GM12878 (cell line): ENCODE measurements around the gene ZFP90. TPM values are rescaled to one million over a fixed set of nuclear protein-coding genes. Genes with fewer than 3 reads are reported as not detected.

ENCODE experiments used
- ATAC-seq: fragments of 200-7000 bp; cut with Tn5 transposase; 3 replicates; pipeline ENCODE4 v1.9.1; 2020; ENCODE audit warnings: mild to moderate bottlenecking, moderate library complexity
- BruUV-seq: library from RNA; stranded (reverse); fragments of 400-500 nt; replicated peaks from 2 replicates; lab custom pipeline; 2021; lab: Mats Ljungman, UMichigan
- CTCF ChIA-PET: fragments of 300-600 bp; sonication (Branson Sonifier 250); formaldehyde crosslinking; extraction: SDS; loops from one replicate; lab custom pipeline; 2021; ENCODE audit warnings: inconsistent platforms; lab: Yijun Ruan, JAX
- POLR2A ChIA-PET: fragments of 350-600 bp; formaldehyde crosslinking; extraction: SDS; loops from one replicate; lab custom pipeline; 2021; ENCODE audit warnings: inconsistent platforms; lab: Charles Lee
- RAD21 ChIA-PET: fragments of 300-600 bp; sonication (Branson Sonifier 250); formaldehyde crosslinking; loops from one replicate; lab custom pipeline; 2023; ENCODE audit warnings: antibody characterized with exemption; ENCODE audit not compliant: unreplicated experiment; lab: Charles Lee
- SMC1A ChIA-PET: fragments of 300-600 bp; sonication (Branson Sonifier 250); formaldehyde crosslinking; loops from one replicate; lab custom pipeline; 2023; ENCODE audit not compliant: unreplicated experiment, uncharacterized antibody; lab: Charles Lee
- DNase-seq: peaks from one replicate; pipeline ENCODE4 v3.0.0-alpha.2; 2011; ENCODE audit warnings: low read depth, low spot score
- FAIRE-seq: peaks from 3 replicates; lab custom pipeline; 2011; peaks lifted over from hg19 to GRCh38; lab: Jason Lieb, UNC
- H2AFZ ChIP-seq: 2 replicates; pipeline ENCODE4 v1.6.0; 2011; ENCODE audit warnings: low read depth, low read length, control low read depth; ENCODE audit not compliant: control insufficient read depth
- H3K27ac ChIP-seq: 2 replicates; pipeline ENCODE4 v1.5.1; 2011; ENCODE audit warnings: control low read depth; ENCODE audit not compliant: control insufficient read depth, insufficient read depth
- H3K27me3 ChIP-seq, 2 experiments: replicated peaks in 1 of 2; 2 replicates each; pipeline versions ENCODE4 v1.6.0 to v1.6.1; 2011; ENCODE audit warnings: low read length in 1 of 2; ENCODE audit not compliant: control insufficient read depth in 2 of 2, insufficient read depth in 2 of 2
- H3K36me3 ChIP-seq, 2 experiments: 2 replicates each; pipeline ENCODE4 v1.5.1; 2011; ENCODE audit warnings: low read length in 1 of 2; ENCODE audit not compliant: control insufficient read depth in 2 of 2, insufficient read depth in 2 of 2
- H3K4me1 ChIP-seq: 2 replicates; pipeline ENCODE4 v1.6.1; 2011; ENCODE audit warnings: mild to moderate bottlenecking, low read length, moderate library complexity, mixed read lengths; ENCODE audit not compliant: control insufficient read depth, insufficient read depth
- H3K4me2 ChIP-seq: 2 replicates; pipeline ENCODE4 v1.6.0; 2011; ENCODE audit warnings: control low read depth; ENCODE audit not compliant: control insufficient read depth, insufficient read depth
- H3K4me3 ChIP-seq: fragments of 200-600 bp; sonication (generic); 2 replicates; pipeline ENCODE4 v1.5.1; 2016
- H3K79me2 ChIP-seq: 2 replicates; pipeline ENCODE4 v1.6.0; 2011; ENCODE audit warnings: low read length; ENCODE audit not compliant: control insufficient read depth, insufficient read depth
- H3K9ac ChIP-seq: 2 replicates; pipeline ENCODE4 v1.8.0; 2011; ENCODE audit warnings: low read length, control low read depth, mixed read lengths; ENCODE audit not compliant: control insufficient read depth, insufficient read depth
- H3K9me3 ChIP-seq: replicated peaks from 3 replicates; pipeline ENCODE4 v1.5.1; 2011; ENCODE audit warnings: mild to moderate bottlenecking, low read length; ENCODE audit not compliant: control insufficient read depth, insufficient read depth
- H4K20me1 ChIP-seq: 2 replicates; pipeline ENCODE4 v1.6.0; 2011; ENCODE audit not compliant: control insufficient read depth, insufficient read depth
- CREM ChIP-seq: IDR thresholded peaks from 2 replicates; pipeline ENCODE4 v1.6.1; 2014; ENCODE audit warnings: antibody characterized with exemption, low read depth
- EGR1 ChIP-seq, 2 experiments: IDR thresholded peaks; 1 replicate in 1 of 2; 2 replicates in 1 of 2; pipeline ENCODE4 v1.6.1; 2011 to 2012; ENCODE audit warnings: low read depth in 2 of 2, low read length in 2 of 2, borderline replicate concordance in 1 of 2, mild to moderate bottlenecking in 1 of 2, moderate library complexity in 1 of 2
- ETV6 ChIP-seq, 2 experiments: fragments of 450-650 bp in 1 of 2; IDR thresholded peaks in 1 of 2; conservative IDR thresholded peaks in 1 of 2; 2 replicates each; pipeline ENCODE4 v1.6.1; 2014; ENCODE audit warnings: antibody characterized with exemption in 1 of 2, borderline replicate concordance in 1 of 2, low read depth in 1 of 2, mild to moderate bottlenecking in 1 of 2, moderate library complexity in 1 of 2
- KAT2A ChIP-seq: conservative IDR thresholded peaks from 2 replicates; pipeline ENCODE4 v1.6.1; 2011; ENCODE audit warnings: low read depth, low read length; ENCODE audit not compliant: control insufficient read depth
- MYC ChIP-seq: IDR thresholded peaks from 2 replicates; pipeline ENCODE4 v1.6.1; 2011; ENCODE audit warnings: mild to moderate bottlenecking, low read length, moderate library complexity, inconsistent platforms; ENCODE audit not compliant: insufficient read depth, insufficient replicate concordance, insufficient read length, severe bottlenecking
- NBN ChIP-seq: fragments of 450-650 bp; IDR thresholded peaks from 2 replicates; pipeline ENCODE4 v1.6.1; 2016
- POLR2AphosphoS2 ChIP-seq: IDR thresholded peaks from 2 replicates; pipeline ENCODE4 v1.6.1; 2011; ENCODE audit warnings: low read depth, mild to moderate bottlenecking, low read length, improper control_type of control experiment, moderate library complexity
- SP1 ChIP-seq: IDR thresholded peaks from one replicate; pipeline ENCODE4 v1.6.1; 2011; ENCODE audit warnings: low read depth, low read length
- SREBF1 ChIP-seq: IDR thresholded peaks from 2 replicates; pipeline ENCODE4 v1.6.1; 2012; ENCODE audit warnings: mild to moderate bottlenecking, low read length
- WRNIP1 ChIP-seq: IDR thresholded peaks from 2 replicates; pipeline ENCODE4 v1.6.1; 2011; ENCODE audit warnings: low read depth, low read length, improper control_type of control experiment, borderline replicate concordance
- YBX1 ChIP-seq: fragments of 450-650 bp; IDR thresholded peaks from 2 replicates; pipeline ENCODE4 v1.6.1; 2016; ENCODE audit warnings: antibody characterized with exemption
- ZNF274 ChIP-seq: IDR thresholded peaks from one replicate; pipeline ENCODE4 v1.8.0; 2011; ENCODE audit not compliant: insufficient read length, insufficient read depth
- ZSCAN29 ChIP-seq: fragments of 450-650 bp; IDR thresholded peaks from 2 replicates; pipeline ENCODE4 v1.6.1; 2017; ENCODE audit warnings: mild to moderate bottlenecking, moderate library complexity
- WGBS: methylation state at CpG from one replicate; pipeline ENCODE4 v1.1.6; 2016; ENCODE audit warnings: low lambda C conversion rate; ENCODE audit not compliant: insufficient replicate concordance, insufficient coverage; ENCODE audit errors: missing lambda C conversion rate; 5-methylcytosine and 5-hydroxymethylcytosine counted together
- in situ Hi-C: fragments of 300-500 bp; cut with MboI; formaldehyde crosslinking; loops from 9 replicates; pipeline ENCODE4 v1.14.3; 2018; ENCODE audit warnings: mixed read lengths
- intact Hi-C: fragments of 100-400 bp; cut with micrococcal nuclease; formaldehyde crosslinking; loops from one replicate; pipeline ENCODE4 v1.14.2; 2022; ENCODE audit not compliant: unreplicated experiment
- polyA plus RNA-seq, 11 experiments: library from polyadenylated mRNA; depleted of rRNA in 4 of 11; unstranded in 6 of 11; stranded (reverse) in 5 of 11; fragments of >200 nt; fragmentation: Nextera tagmentation in 4 of 11; fragmentation: Illumina TruSeq in 1 of 11; extraction: Ambion mirVana in 4 of 11; extraction: Trizol in 1 of 11; gene quantifications; 1 replicate in 1 of 11; 2 replicates in 10 of 11; pipeline versions ENCODE4 v1.2.1 to v1.2.3, GENCODE V29; 2011 to 2016; ENCODE audit warnings: inconsistent platforms in 2 of 11, missing spikeins in 2 of 11, low read depth in 1 of 11
- total RNA-seq, 4 experiments: library from RNA; depleted of rRNA in 3 of 4; stranded (reverse); fragments of >200 nt in 3 of 4; fragmentation: Illumina TruSeq in 1 of 4; extraction: Trizol in 1 of 4; gene quantifications; 2 replicates each; pipeline versions ENCODE4 v1.2.1 to v1.2.3, GENCODE V29; 2013 to 2021
- TF ChIP-seq, protein P1 (sequence below): IDR thresholded peaks from 2 replicates; pipeline ENCODE4 v1.6.1; 2012; ENCODE audit warnings: improper control_type of control experiment, low read depth, low read length; ENCODE audit not compliant: insufficient replicate concordance
- TF ChIP-seq, protein P2 (sequence below): fragments of 450-650 bp; formaldehyde crosslinking; IDR thresholded peaks from 2 replicates; pipeline ENCODE4 v1.5.0; 2022; ENCODE audit warnings: mild to moderate bottlenecking, missing genetic modification characterization
- TF ChIP-seq, protein P3 (sequence below): IDR thresholded peaks from 2 replicates; pipeline ENCODE4 v1.6.1; 2012; ENCODE audit warnings: low read depth, low read length, improper control_type of control experiment

The ZFP90 gene
- total and polyA plus RNA-seq, 10 of the 15 experiments (the other 5 are each of a cell fraction or from before 2014, with no cell fraction given) = 3.3 to 20.0 (median 15.4) TPM

DNA sequence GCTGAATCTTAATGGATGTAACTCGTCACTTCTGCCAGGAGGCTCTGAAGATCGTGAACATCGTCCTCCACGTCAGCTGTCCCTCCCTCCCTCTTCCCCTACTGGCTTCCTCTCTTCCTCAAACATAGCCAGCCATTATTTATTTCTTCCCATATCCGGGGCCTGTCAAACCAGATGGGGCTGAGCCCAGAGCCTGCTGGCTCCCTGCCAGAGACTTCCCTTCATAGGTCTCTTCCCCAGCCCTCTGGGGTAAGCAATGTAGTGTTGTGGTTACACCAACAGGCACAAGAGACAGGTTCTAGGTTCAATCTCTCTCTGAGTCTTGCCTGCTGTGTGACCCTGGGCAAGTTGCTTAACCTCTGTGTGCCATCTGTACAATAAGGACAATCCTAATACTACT, 40.1 kb upstream of the ZFP90 start:
- Histone ChIP-seq H3K36me3 (no peaks in the 10 kb centered on the region), H4K20me1 (no peaks in the 10 kb centered on the region), H3K4me3 (no peak overlapping the region), H3K27me3 (no peaks in the 10 kb centered on the region; a peak in 2 of 4 replicates), H3K27ac (no peak overlapping the region), H2AFZ (no peak overlapping the region), H3K4me2 (no peak overlapping the region), H3K4me1 (no peaks in the 10 kb centered on the region), H3K9me3 (no peaks in the 10 kb centered on the region; the same call in 2 of the 3 replicates), H3K79me2 (no peaks in the 10 kb centered on the region), H3K9ac (no peak overlapping the region)
- ChIA-PET POLR2A (no interaction called here), CTCF (interaction anchor here (0.6 kb wide), 1 partner anchor 472 kb away, joined by 3 read pairs; no protein-coding TSS in a partner anchor), RAD21 (no interaction called here), SMC1A (no interaction called here)
- ATAC-seq (no peak), DNase-seq (no peak), FAIRE-seq (no peak)
- no TSS peak for BruUV-seq
- intact Hi-C loops (no loop called here), in situ Hi-C loops (no loop called here)
- WGBS = 0% methylated on average over 5 of the region's 5 CpGs
- TF ChIP-seq WRNIP1 (no peak), ZSCAN29 (no peak), SP1 (no peak), MYC (no peak), SREBF1 (no peak), ETV6 (conservative IDR thresholded peaks at IDR 0.05 in 1 of 2, IDR thresholded peaks at IDR 0.05 in 1 of 2; ENCODE audit: borderline replicate concordance in 1 of 2, low read depth in 1 of 2) (no peak), POLR2AphosphoS2 (no peak), NBN (no peak), ZNF274 (no peak), EGR1 (IDR thresholded peaks at IDR 0.05; ENCODE audit: borderline replicate concordance in 1 of 2, low read depth in 2 of 2, low read length in 2 of 2) (no peak), KAT2A (no peak), YBX1 (no peak), CREM (no peak)
- TF ChIP-seq, protein P1, sequence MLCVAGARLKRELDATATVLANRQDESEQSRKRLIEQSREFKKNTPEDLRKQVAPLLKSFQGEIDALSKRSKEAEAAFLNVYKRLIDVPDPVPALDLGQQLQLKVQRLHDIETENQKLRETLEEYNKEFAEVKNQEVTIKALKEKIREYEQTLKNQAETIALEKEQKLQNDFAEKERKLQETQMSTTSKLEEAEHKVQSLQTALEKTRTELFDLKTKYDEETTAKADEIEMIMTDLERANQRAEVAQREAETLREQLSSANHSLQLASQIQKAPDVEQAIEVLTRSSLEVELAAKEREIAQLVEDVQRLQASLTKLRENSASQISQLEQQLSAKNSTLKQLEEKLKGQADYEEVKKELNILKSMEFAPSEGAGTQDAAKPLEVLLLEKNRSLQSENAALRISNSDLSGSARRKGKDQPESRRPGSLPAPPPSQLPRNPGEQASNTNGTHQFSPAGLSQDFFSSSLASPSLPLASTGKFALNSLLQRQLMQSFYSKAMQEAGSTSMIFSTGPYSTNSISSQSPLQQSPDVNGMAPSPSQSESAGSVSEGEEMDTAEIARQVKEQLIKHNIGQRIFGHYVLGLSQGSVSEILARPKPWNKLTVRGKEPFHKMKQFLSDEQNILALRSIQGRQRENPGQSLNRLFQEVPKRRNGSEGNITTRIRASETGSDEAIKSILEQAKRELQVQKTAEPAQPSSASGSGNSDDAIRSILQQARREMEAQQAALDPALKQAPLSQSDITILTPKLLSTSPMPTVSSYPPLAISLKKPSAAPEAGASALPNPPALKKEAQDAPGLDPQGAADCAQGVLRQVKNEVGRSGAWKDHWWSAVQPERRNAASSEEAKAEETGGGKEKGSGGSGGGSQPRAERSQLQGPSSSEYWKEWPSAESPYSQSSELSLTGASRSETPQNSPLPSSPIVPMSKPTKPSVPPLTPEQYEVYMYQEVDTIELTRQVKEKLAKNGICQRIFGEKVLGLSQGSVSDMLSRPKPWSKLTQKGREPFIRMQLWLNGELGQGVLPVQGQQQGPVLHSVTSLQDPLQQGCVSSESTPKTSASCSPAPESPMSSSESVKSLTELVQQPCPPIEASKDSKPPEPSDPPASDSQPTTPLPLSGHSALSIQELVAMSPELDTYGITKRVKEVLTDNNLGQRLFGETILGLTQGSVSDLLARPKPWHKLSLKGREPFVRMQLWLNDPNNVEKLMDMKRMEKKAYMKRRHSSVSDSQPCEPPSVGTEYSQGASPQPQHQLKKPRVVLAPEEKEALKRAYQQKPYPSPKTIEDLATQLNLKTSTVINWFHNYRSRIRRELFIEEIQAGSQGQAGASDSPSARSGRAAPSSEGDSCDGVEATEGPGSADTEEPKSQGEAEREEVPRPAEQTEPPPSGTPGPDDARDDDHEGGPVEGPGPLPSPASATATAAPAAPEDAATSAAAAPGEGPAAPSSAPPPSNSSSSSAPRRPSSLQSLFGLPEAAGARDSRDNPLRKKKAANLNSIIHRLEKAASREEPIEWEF = no peak
- TF ChIP-seq, protein P2, sequence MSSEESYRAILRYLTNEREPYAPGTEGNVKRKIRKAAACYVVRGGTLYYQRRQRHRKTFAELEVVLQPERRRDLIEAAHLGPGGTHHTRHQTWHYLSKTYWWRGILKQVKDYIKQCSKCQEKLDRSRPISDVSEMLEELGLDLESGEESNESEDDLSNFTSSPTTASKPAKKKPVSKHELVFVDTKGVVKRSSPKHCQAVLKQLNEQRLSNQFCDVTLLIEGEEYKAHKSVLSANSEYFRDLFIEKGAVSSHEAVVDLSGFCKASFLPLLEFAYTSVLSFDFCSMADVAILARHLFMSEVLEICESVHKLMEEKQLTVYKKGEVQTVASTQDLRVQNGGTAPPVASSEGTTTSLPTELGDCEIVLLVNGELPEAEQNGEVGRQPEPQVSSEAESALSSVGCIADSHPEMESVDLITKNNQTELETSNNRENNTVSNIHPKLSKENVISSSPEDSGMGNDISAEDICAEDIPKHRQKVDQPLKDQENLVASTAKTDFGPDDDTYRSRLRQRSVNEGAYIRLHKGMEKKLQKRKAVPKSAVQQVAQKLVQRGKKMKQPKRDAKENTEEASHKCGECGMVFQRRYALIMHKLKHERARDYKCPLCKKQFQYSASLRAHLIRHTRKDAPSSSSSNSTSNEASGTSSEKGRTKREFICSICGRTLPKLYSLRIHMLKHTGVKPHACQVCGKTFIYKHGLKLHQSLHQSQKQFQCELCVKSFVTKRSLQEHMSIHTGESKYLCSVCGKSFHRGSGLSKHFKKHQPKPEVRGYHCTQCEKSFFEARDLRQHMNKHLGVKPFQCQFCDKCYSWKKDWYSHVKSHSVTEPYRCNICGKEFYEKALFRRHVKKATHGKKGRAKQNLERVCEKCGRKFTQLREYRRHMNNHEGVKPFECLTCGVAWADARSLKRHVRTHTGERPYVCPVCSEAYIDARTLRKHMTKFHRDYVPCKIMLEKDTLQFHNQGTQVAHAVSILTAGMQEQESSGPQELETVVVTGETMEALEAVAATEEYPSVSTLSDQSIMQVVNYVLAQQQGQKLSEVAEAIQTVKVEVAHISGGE = no peak
- TF ChIP-seq, protein P3, sequence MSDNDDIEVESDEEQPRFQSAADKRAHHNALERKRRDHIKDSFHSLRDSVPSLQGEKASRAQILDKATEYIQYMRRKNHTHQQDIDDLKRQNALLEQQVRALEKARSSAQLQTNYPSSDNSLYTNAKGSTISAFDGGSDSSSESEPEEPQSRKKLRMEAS = no peak
